ENCODE measurements around the gene CINP. TPM values are rescaled to one million over a fixed set of nuclear protein-coding genes. Genes with fewer than 3 reads are reported as not detected.

Gene CINP
- total and polyA plus RNA-seq, 4 donors, result 25.1 to 34.6 (median 30.2) TPM

DNA sequence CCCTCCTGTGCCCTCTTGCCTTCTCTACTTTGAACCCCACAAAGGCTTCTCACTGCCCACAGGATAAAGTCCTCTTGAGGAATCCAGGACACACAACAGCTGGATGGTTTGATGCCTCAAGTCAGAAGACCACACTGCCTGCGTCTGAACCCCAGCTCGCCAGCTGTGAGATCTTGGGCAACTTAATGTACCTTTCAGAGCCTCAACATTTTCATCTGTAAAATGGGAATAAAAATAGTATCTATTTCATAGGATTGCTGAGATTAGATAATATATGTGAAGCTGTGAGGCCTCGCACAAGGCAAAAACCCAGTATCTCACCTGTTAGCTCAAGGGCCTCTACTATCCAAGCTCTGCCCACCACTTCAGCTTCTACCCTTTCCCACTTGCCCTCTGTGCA is 2.3 kb downstream of the CINP start:
- no peak for DNase-seq (ENCODE audit: low spot score)
- TF ChIP-seq NR2F2 (IDR thresholded peaks at IDR 0.05) (no peak), HNF4G (IDR thresholded peaks at IDR 0.05) (no peak)
- TF ChIP-seq, protein P1, sequence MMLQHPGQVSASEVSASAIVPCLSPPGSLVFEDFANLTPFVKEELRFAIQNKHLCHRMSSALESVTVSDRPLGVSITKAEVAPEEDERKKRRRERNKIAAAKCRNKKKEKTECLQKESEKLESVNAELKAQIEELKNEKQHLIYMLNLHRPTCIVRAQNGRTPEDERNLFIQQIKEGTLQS (IDR thresholded peaks at IDR 0.05), result no peak
- Histone ChIP-seq H3K27me3 (ENCODE audit: control insufficient read depth in 4 of 4, insufficient read depth in 4 of 4, low read length in 3 of 4) (no peaks in the 10 kb centered on the region), H3K27ac (ENCODE audit: low read depth in 1 of 2, low read length in 2 of 2) (no peak overlapping the region), H3K36me3 (ENCODE audit: control insufficient read depth in 4 of 4, insufficient read depth in 3 of 4, low read depth in 1 of 4, low read length in 3 of 4) (peaks cover 4 to 26% (median 20%) of the 10 kb centered on the region in 4 donors), H3K4me3 (ENCODE audit: low read depth in 1 of 3, low read length in 3 of 3) (no peak overlapping the region), H3K4me1 (ENCODE audit: control insufficient read depth in 4 of 4, insufficient read depth in 4 of 4, low read length in 3 of 4) (peaks cover 6 to 19% (median 16%) of the 10 kb centered on the region in 4 donors), H3K9ac (ENCODE audit: low read depth in 1 of 2, low read length in 2 of 2) (no peak overlapping the region), H3K9me3 (ENCODE audit: control insufficient read depth in 4 of 4, low read length in 3 of 4) (no peaks in the 10 kb centered on the region)
- WGBS, result 97% methylated on average over 3 of the region's 3 CpGs

DNA sequence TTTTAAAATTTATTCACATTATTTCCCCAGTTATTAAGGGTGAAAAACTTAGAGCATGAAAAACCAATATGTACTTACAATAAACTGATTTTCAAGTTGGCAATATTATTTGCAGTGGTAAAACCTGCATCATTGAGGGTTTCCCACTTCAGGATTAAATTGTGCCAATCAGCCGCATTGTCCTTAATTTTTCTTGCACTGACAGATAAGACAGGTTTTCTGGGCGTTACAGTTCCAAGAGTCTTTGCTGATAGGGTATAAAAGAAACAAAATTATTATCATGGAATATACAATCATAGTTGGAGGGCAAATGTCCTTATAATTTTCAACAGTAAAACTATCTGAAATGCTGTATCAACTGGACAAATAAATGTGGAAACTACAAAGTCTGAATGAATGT is 3.3 kb downstream of the CINP start:
- H3K4me1 ChIP-seq (ENCODE audit: control insufficient read depth in 4 of 4, insufficient read depth in 4 of 4, low read length in 3 of 4), result peaks cover 6 to 19% (median 16%) of the 10 kb centered on the region in 4 donors
- H3K27me3 ChIP-seq (ENCODE audit: control insufficient read depth in 4 of 4, insufficient read depth in 4 of 4, low read length in 3 of 4), result no peaks in the 10 kb centered on the region
- H3K36me3 ChIP-seq (ENCODE audit: control insufficient read depth in 4 of 4, insufficient read depth in 3 of 4, low read depth in 1 of 4, low read length in 3 of 4), result peaks cover 13 to 35% (median 27%) of the 10 kb centered on the region in 4 donors
- H3K9me3 ChIP-seq (ENCODE audit: control insufficient read depth in 4 of 4, low read length in 3 of 4), result no peaks in the 10 kb centered on the region
- DNase-seq (ENCODE audit: low spot score), result no peak
- H3K4me3 ChIP-seq (ENCODE audit: low read depth in 1 of 3, low read length in 3 of 3), result no peak overlapping the region
- no peak for TF ChIP-seq YY1 (IDR thresholded peaks at IDR 0.05)
- TF ChIP-seq, protein P1 (IDR thresholded peaks at IDR 0.05), result no peak
- no peak for TF ChIP-seq FOXA2 (IDR thresholded peaks at IDR 0.05)
- no peak for TF ChIP-seq NR2F2 (IDR thresholded peaks at IDR 0.05)
- TF ChIP-seq HNF4A (conservative IDR thresholded peaks at IDR 0.05), result no peak
- TF ChIP-seq FOXA1 (IDR thresholded peaks at IDR 0.05), result no peak
- TF ChIP-seq GABPA (IDR thresholded peaks at IDR 0.05 in 1 of 2, conservative IDR thresholded peaks at IDR 0.05 in 1 of 2), result no peak
- TF ChIP-seq TAF1 (conservative IDR thresholded peaks at IDR 0.05), result no peak
- TF ChIP-seq SP1 (IDR thresholded peaks at IDR 0.05), result no peak
- TF ChIP-seq, protein P2, sequence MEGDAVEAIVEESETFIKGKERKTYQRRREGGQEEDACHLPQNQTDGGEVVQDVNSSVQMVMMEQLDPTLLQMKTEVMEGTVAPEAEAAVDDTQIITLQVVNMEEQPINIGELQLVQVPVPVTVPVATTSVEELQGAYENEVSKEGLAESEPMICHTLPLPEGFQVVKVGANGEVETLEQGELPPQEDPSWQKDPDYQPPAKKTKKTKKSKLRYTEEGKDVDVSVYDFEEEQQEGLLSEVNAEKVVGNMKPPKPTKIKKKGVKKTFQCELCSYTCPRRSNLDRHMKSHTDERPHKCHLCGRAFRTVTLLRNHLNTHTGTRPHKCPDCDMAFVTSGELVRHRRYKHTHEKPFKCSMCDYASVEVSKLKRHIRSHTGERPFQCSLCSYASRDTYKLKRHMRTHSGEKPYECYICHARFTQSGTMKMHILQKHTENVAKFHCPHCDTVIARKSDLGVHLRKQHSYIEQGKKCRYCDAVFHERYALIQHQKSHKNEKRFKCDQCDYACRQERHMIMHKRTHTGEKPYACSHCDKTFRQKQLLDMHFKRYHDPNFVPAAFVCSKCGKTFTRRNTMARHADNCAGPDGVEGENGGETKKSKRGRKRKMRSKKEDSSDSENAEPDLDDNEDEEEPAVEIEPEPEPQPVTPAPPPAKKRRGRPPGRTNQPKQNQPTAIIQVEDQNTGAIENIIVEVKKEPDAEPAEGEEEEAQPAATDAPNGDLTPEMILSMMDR (IDR thresholded peaks at IDR 0.05; ENCODE audit: low read depth, low read length, missing input control), result no peak
- TF ChIP-seq, protein P3, sequence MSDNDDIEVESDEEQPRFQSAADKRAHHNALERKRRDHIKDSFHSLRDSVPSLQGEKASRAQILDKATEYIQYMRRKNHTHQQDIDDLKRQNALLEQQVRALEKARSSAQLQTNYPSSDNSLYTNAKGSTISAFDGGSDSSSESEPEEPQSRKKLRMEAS (IDR thresholded peaks at IDR 0.05), result no peak
- 98% methylated on average over 2 of the region's 2 CpGs for WGBS
- H3K27ac ChIP-seq (ENCODE audit: low read depth in 1 of 2, low read length in 2 of 2), result no peak overlapping the region
- no peak overlapping the region for H3K9ac ChIP-seq (ENCODE audit: low read depth in 1 of 2, low read length in 2 of 2)

DNA sequence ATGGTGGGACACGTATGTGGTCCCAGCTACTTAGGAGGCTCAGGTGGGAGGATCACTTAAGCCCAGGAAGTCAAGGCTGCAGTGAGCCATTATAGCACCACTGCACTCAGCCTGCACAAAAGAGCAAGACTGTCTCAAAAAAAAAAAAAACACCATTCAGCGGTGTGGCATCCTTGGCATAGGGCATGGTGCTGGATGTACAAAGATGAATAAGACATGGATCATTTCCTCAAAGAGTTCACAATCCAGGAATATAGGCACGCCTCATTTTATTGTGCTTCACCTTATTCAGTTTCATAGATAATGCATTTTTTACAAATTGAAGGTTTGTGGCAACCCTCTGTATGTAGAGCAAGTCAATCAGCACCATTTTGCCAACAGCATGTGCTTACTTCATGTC is 6.4 kb downstream of the CINP start:
- WGBS, result 90% methylated on average over 3 of the region's 3 CpGs
- Histone ChIP-seq H3K4me3 (ENCODE audit: low read depth in 1 of 3, low read length in 3 of 3) (no peak overlapping the region), H3K36me3 (ENCODE audit: control insufficient read depth in 4 of 4, insufficient read depth in 3 of 4, low read depth in 1 of 4, low read length in 3 of 4) (peaks cover 16 to 52% (median 36%) of the 10 kb centered on the region in 4 donors), H3K4me1 (ENCODE audit: control insufficient read depth in 4 of 4, insufficient read depth in 4 of 4, low read length in 3 of 4) (no peaks in the 10 kb centered on the region), H3K9me3 (ENCODE audit: control insufficient read depth in 4 of 4, low read length in 3 of 4) (no peaks in the 10 kb centered on the region), H3K27me3 (ENCODE audit: control insufficient read depth in 4 of 4, insufficient read depth in 4 of 4, low read length in 3 of 4) (no peaks in the 10 kb centered on the region), H3K27ac (ENCODE audit: low read depth in 1 of 2, low read length in 2 of 2) (no peak overlapping the region), H3K9ac (ENCODE audit: low read depth in 1 of 2, low read length in 2 of 2) (no peak overlapping the region)
- TF ChIP-seq, protein P1 (IDR thresholded peaks at IDR 0.05), result no peak
- no peak for DNase-seq (ENCODE audit: low spot score)

All from liver (tissue), 9 donors.